SK-N-SH (cell line): Measurements from ENCODE around the gene MB. TPM values are rescaled to one million over a fixed set of nuclear protein-coding genes. Genes with fewer than 3 reads are reported as not detected.

Source experiments
- CTCF ChIA-PET: fragments of 300-600, 350-600 bp; formaldehyde crosslinking; extraction: SDS; loops from one replicate; lab custom pipeline; 2021; lab: Yijun Ruan, JAX
- POLR2A ChIA-PET: fragments of 350-600 bp; sonication (Branson Sonifier 250); formaldehyde crosslinking; extraction: SDS; loops from one replicate; lab custom pipeline; 2020; ENCODE audit warnings: antibody characterized with exemption, inconsistent platforms; lab: Yijun Ruan, JAX
- DNase-seq: peaks from one replicate; pipeline ENCODE4 v3.0.0; 2012
- H2AFZ ChIP-seq: fragments of 200-600 bp; sonication (generic); 2 replicates; pipeline ENCODE4 v1.8.1; 2016; ENCODE audit warnings: antibody characterized with exemption, mild to moderate bottlenecking, low read depth
- H3F3A ChIP-seq: fragments of 200-600 bp; sonication (generic); replicated peaks from 2 replicates; pipeline ENCODE3; 2016; ENCODE audit warnings: antibody characterized with exemption, mild to moderate bottlenecking; ENCODE audit not compliant: insufficient read depth
- H3K27ac ChIP-seq, 2 experiments: fragments of 200-500 bp in 1 of 2; fragments of 200-600 bp in 1 of 2; sonication (Bioruptor generic) in 1 of 2; sonication (generic), shearing (Covaris generic) in 1 of 2; 2 replicates each; pipeline versions ENCODE4 v1.5.1 to v1.6.1; 2014 to 2016; ENCODE audit warnings: low read depth in 2 of 2, inconsistent platforms in 1 of 2, low read length in 1 of 2, mild to moderate bottlenecking in 1 of 2, mixed read lengths in 1 of 2
- H3K27me3 ChIP-seq: fragments of 200-600 bp; sonication (generic), shearing (Covaris generic); 2 replicates; pipeline ENCODE4 v1.6.1; 2016; ENCODE audit warnings: mixed run types; ENCODE audit not compliant: insufficient read depth
- H3K36me3 ChIP-seq, 2 experiments: fragments of 200-500 bp in 1 of 2; fragments of 200-600 bp in 1 of 2; sonication (Bioruptor generic) in 1 of 2; sonication (generic) in 1 of 2; replicated peaks in 1 of 2; 2 replicates each; pipeline versions ENCODE3 to v1.5.1; 2014 to 2016; ENCODE audit warnings: low read length in 1 of 2, mild to moderate bottlenecking in 1 of 2; ENCODE audit not compliant: insufficient read depth in 2 of 2, control insufficient read depth in 1 of 2
- H3K4me1 ChIP-seq, 2 experiments: fragments of 200-500 bp in 1 of 2; fragments of 200-600 bp in 1 of 2; sonication (Bioruptor generic) in 1 of 2; sonication (generic), shearing (Covaris generic) in 1 of 2; 2 replicates each; pipeline versions ENCODE4 v1.5.1 to v1.6.1; 2014 to 2016; ENCODE audit warnings: low read depth in 1 of 2, low read length in 1 of 2, mixed run types in 1 of 2; ENCODE audit not compliant: insufficient read depth in 2 of 2, control insufficient read depth in 1 of 2
- H3K4me2 ChIP-seq: fragments of 200-600 bp; sonication (generic), shearing (Covaris generic); 2 replicates; pipeline ENCODE4 v1.6.1; 2017; ENCODE audit warnings: mixed run types
- H3K4me3 ChIP-seq, 2 experiments: fragments of 200-500 bp in 1 of 2; fragments of 200-600 bp in 1 of 2; sonication (Bioruptor generic) in 1 of 2; sonication (generic), shearing (Covaris generic) in 1 of 2; 2 replicates each; pipeline versions ENCODE4 v1.5.1 to v1.8.1; 2014 to 2016; ENCODE audit warnings: low read depth in 2 of 2, inconsistent platforms in 1 of 2, low read length in 1 of 2, mild to moderate bottlenecking in 1 of 2, mixed read lengths in 1 of 2, moderate library complexity in 1 of 2
- H3K79me2 ChIP-seq: fragments of 200-600 bp; sonication (generic); 2 replicates; pipeline ENCODE4 v1.8.1; 2017; ENCODE audit warnings: mild to moderate bottlenecking; ENCODE audit not compliant: insufficient read depth
- H3K9ac ChIP-seq: fragments of 200-600 bp; sonication (generic); 2 replicates; pipeline ENCODE4 v1.6.1; 2017; ENCODE audit warnings: mixed run types
- H3K9me2 ChIP-seq: fragments of 200-600 bp; sonication (generic); 2 replicates; pipeline ENCODE4 v1.6.1; 2017; ENCODE audit warnings: mixed run types
- H3K9me3 ChIP-seq: fragments of 200-600 bp; sonication (generic); 2 replicates; pipeline ENCODE4 v1.6.1; 2017; ENCODE audit warnings: mixed run types, mild to moderate bottlenecking, moderate library complexity
- H4K20me1 ChIP-seq: fragments of 200-600 bp; sonication (generic); 2 replicates; pipeline ENCODE4 v1.6.1; 2017; ENCODE audit warnings: mild to moderate bottlenecking, mixed run types; ENCODE audit not compliant: insufficient read depth
- CHD2 ChIP-seq: fragments of 150-350 bp; IDR thresholded peaks from 2 replicates; pipeline ENCODE4 v1.6.1; 2018; ENCODE audit warnings: low read length; ENCODE audit not compliant: partially characterized antibody
- EZH2phosphoT487 ChIP-seq: fragments of 200-600 bp; sonication (generic); IDR thresholded peaks from 2 replicates; pipeline ENCODE4 v1.6.1; 2017; ENCODE audit warnings: low read depth, mixed run types, mild to moderate bottlenecking, antibody characterized with exemption, moderate library complexity, borderline replicate concordance
- FOSL2 ChIP-seq: IDR thresholded peaks from 2 replicates; pipeline ENCODE4 v1.4.0; 2012; ENCODE audit warnings: low read depth, mild to moderate bottlenecking, moderate library complexity, borderline replicate concordance
- FOXJ3 ChIP-seq: sonication (generic); formaldehyde crosslinking; IDR thresholded peaks from 2 replicates; pipeline ENCODE4 v1.5.1; 2020; ENCODE audit warnings: mild to moderate bottlenecking, missing genetic modification reagents
- GABPA ChIP-seq: IDR thresholded peaks from 2 replicates; pipeline ENCODE4 v1.4.0; 2012; ENCODE audit warnings: low read depth, mild to moderate bottlenecking
- GATA2 ChIP-seq: sonication (generic); formaldehyde crosslinking; IDR thresholded peaks from 2 replicates; pipeline ENCODE4 v1.5.0; 2020; ENCODE audit warnings: mild to moderate bottlenecking, missing genetic modification reagents
- JUND ChIP-seq: IDR thresholded peaks from 2 replicates; pipeline ENCODE4 v1.4.0; 2012
- POLR2AphosphoS5 ChIP-seq: IDR thresholded peaks from 2 replicates; pipeline ENCODE4 v1.6.1; 2012; ENCODE audit warnings: low read depth, low read length
- RFX5 ChIP-seq: IDR thresholded peaks from 2 replicates; pipeline ENCODE4 v1.6.1; 2012; ENCODE audit warnings: mild to moderate bottlenecking, improper control_type of control experiment, low read length
- SMC3 ChIP-seq: IDR thresholded peaks from 2 replicates; pipeline ENCODE4 v1.6.1; 2012; ENCODE audit warnings: low read depth, low read length, improper control_type of control experiment
- TCF12 ChIP-seq: IDR thresholded peaks from 2 replicates; pipeline ENCODE4 v1.4.0; 2012
- YY1 ChIP-seq: IDR thresholded peaks from 2 replicates; pipeline ENCODE4 v1.4.0; 2012; ENCODE audit warnings: low read depth, mild to moderate bottlenecking
- WGBS: methylation state at CpG from one replicate; pipeline ENCODE4 v1.1.6; 2017; ENCODE audit warnings: low lambda C conversion rate; 5-methylcytosine and 5-hydroxymethylcytosine counted together
- polyA plus RNA-seq, 3 experiments: library from polyadenylated mRNA; depleted of rRNA; stranded (reverse); fragments of >200 nt; gene quantifications; 2 replicates each; pipeline ENCODE4 v1.2.3, GENCODE V29; 2012
- TF ChIP-seq, protein P1 (sequence below): fragments of 150-350 bp; IDR thresholded peaks from 2 replicates; pipeline ENCODE4 v1.6.1; 2017; ENCODE audit warnings: antibody characterized with exemption, low read length, low read depth, borderline replicate concordance
- TF ChIP-seq, protein P2 (sequence below): fragments of 200-600 bp; sonication (generic); IDR thresholded peaks from 2 replicates; pipeline ENCODE4 v1.6.1; 2017; ENCODE audit warnings: antibody characterized with exemption, mild to moderate bottlenecking, moderate library complexity
- TF ChIP-seq, protein P3 (sequence below): IDR thresholded peaks from 2 replicates; pipeline ENCODE4; 2012

Gene MB
- polyA plus RNA-seq, 1 of the 3 experiments (the other 2 are of a cell fraction): 0.95 TPM

DNA sequence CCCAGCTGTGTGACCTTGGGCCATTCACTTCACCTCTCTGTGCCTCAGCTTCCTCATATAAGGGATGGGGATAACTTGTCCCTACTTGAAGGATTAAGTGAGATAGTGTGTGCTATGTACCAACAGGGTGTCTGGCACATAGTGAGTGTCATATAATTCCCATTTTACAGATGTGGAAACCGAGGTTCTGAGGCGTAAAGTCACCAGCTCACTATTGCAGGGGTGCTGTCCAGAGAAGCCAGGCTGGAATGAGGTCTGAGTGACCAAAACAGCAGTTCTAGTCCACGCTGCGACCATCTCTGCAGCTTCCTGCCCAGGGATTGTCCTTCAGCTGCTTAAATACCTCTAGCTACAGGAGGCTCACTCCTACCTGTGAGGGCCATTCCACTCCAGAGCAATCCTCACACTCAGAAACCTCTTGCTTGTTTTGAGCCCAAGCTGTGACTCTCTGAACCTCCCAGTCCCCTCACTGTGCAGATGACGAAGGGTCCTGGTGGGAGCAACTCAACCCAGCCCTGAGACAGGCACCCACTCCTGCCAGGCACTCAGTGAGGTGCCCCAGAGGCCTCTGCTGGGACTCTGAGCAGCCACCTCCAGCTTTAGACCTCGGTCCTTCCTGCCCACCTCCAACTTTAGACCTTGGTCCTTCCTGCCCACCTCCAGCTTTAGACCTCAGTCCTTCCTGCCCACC lies 5.8 kb downstream of the MB start (continued):
- no peak for TF ChIP-seq GATA2 (CRISPR knock-in tag)

DNA sequence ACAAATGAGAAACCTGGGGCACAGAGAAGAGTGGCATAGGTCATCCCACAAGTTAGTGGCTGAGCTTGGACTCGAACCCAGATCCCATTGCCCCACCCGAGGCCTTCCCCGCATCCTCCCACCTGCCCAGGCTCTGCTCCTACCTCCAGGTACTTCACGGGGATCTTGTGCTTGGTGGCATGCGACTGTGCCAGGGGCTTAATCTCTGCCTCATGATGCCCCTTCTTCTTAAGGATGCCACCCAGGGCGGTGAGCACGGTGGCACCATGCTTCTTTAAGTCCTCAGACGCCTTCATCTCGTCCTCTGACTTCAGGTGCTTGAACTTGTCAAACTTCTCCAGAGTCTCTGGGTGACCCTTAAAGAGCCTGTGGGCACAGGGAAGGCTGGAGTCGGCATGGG lies 6.4 kb downstream of the MB start:
- Histone ChIP-seq H3K27ac (no peak overlapping the region), H3K4me1 (peaks cover 0 to 40% of the 10 kb centered on the region in 2 experiments; a peak in 2 of 4 replicates), H4K20me1 (no peaks in the 10 kb centered on the region), H3K36me3 (no peaks in the 10 kb centered on the region), H3F3A (no peaks in the 10 kb centered on the region), H3K9ac (no peak overlapping the region), H3K4me2 (no peak overlapping the region), H3K79me2 (no peaks in the 10 kb centered on the region), H3K9me3 (no peaks in the 10 kb centered on the region), H3K4me3 (no peak overlapping the region), H3K27me3 (no peaks in the 10 kb centered on the region; the same call in 1 of the 2 replicates), H3K9me2 (no peaks in the 10 kb centered on the region), H2AFZ (no peak overlapping the region)
- no peak for DNase-seq
- POLR2A ChIA-PET: interaction anchor here (0.9 kb wide), 1 partner anchor 10 kb away, joined by 3 read pairs; no protein-coding TSS in a partner anchor
- CTCF ChIA-PET: interaction anchor here (1.7 kb wide), 1 partner anchor 10 kb away, joined by 6 read pairs; no protein-coding TSS in a partner anchor
- 55% methylated on average over 8 of the region's 10 CpGs for WGBS
- TF ChIP-seq FOXJ3: no peak
- no peak for TF ChIP-seq RFX5
- TF ChIP-seq, protein P1, sequence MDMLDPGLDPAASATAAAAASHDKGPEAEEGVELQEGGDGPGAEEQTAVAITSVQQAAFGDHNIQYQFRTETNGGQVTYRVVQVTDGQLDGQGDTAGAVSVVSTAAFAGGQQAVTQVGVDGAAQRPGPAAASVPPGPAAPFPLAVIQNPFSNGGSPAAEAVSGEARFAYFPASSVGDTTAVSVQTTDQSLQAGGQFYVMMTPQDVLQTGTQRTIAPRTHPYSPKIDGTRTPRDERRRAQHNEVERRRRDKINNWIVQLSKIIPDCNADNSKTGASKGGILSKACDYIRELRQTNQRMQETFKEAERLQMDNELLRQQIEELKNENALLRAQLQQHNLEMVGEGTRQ: no peak
- no peak for TF ChIP-seq POLR2AphosphoS5
- no peak for TF ChIP-seq YY1
- TF ChIP-seq GATA2 (CRISPR knock-in tag): no peak
- TF ChIP-seq EZH2phosphoT487: no peak
- no peak for TF ChIP-seq CHD2
- no peak for TF ChIP-seq GABPA
- TF ChIP-seq JUND: no peak
- TF ChIP-seq, protein P2, sequence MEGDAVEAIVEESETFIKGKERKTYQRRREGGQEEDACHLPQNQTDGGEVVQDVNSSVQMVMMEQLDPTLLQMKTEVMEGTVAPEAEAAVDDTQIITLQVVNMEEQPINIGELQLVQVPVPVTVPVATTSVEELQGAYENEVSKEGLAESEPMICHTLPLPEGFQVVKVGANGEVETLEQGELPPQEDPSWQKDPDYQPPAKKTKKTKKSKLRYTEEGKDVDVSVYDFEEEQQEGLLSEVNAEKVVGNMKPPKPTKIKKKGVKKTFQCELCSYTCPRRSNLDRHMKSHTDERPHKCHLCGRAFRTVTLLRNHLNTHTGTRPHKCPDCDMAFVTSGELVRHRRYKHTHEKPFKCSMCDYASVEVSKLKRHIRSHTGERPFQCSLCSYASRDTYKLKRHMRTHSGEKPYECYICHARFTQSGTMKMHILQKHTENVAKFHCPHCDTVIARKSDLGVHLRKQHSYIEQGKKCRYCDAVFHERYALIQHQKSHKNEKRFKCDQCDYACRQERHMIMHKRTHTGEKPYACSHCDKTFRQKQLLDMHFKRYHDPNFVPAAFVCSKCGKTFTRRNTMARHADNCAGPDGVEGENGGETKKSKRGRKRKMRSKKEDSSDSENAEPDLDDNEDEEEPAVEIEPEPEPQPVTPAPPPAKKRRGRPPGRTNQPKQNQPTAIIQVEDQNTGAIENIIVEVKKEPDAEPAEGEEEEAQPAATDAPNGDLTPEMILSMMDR: no peak
- no peak for TF ChIP-seq SMC3
- TF ChIP-seq, protein P3, sequence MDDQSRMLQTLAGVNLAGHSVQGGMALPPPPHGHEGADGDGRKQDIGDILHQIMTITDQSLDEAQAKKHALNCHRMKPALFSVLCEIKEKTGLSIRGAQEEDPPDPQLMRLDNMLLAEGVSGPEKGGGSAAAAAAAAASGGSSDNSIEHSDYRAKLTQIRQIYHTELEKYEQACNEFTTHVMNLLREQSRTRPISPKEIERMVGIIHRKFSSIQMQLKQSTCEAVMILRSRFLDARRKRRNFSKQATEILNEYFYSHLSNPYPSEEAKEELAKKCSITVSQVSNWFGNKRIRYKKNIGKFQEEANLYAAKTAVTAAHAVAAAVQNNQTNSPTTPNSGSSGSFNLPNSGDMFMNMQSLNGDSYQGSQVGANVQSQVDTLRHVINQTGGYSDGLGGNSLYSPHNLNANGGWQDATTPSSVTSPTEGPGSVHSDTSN: no peak
- no peak for TF ChIP-seq FOSL2
- no peak for TF ChIP-seq TCF12
